HG03469 (cell line): ENCODE results near the gene AKAP8L.

Source experiments
- ATAC-seq: cut with Tn5 transposase; IDR thresholded peaks from one replicate; pipeline ENCODE4 v1.9.1; 2021; ENCODE audit warnings: mild to moderate bottlenecking, moderate library complexity, moderate number of reproducible peaks; ENCODE audit not compliant: unreplicated experiment

The AKAP8L gene

DNA sequence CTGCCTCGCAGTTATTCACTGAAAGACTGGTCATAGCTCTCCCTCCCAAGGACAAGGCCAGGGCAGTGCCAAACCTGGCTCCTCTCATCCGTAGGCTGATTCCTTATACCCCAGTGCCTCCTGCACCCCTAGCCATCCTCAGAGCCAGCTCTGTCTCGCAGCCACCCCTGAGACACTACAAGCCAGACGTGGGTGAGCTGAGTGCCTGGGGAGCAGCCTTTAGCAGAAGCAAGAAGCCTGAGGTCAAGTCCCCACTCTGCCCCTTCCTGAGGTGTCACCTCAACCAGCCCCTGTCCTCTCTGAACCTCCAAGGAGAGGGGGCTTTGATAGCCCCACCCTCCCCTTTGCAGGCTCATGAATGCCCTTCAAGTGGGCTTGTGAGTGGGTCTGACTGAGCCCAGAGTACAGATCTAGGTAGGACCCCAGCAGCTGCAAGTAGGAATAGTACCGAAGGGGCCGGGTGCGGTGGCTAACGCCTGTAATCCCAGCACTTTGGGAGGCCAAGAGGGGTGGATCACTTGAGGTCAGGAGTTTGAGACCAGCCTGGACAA, 14.8 kb upstream of the AKAP8L start:
- ATAC-seq: no peak

- ATAC-seq: no peak
Measured at GRCh38 chr19:15432629-15433518, 14.1 kb upstream of the AKAP8L start.

GRCh38 chr19:15432018-15432494, 13.3 kb upstream of the AKAP8L start:
- no peak for ATAC-seq

DNA sequence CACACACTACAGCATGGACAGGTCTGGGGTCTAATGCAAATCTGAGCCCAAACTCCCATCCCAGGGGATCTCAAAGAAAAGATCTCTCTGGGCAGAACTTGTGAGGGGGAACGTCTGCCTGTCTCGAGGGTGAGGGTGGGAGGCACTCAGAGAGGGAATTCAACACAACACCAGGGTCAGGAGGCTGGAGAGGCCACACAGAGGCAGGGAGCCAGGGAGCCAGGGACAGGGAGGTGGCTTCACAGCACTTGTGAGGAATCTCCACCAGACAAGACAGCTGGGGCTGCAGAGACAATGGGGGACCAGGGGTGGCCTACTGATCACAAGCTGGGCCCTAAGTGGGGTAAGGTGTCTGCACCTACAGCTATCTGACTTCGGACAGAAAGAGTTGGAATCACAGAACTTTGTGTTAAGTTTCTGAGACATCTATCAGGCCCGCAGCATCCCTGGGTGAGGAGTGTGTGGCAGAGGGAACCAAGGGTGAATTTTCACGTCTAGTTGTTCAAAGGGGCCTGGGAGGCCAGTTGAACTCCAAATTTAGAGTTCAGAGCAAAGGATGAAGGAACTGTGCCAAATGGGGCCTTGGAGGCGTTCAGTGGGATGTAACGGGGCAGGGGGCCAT, 12.7 kb upstream of the AKAP8L start:
- no peak for ATAC-seq

DNA sequence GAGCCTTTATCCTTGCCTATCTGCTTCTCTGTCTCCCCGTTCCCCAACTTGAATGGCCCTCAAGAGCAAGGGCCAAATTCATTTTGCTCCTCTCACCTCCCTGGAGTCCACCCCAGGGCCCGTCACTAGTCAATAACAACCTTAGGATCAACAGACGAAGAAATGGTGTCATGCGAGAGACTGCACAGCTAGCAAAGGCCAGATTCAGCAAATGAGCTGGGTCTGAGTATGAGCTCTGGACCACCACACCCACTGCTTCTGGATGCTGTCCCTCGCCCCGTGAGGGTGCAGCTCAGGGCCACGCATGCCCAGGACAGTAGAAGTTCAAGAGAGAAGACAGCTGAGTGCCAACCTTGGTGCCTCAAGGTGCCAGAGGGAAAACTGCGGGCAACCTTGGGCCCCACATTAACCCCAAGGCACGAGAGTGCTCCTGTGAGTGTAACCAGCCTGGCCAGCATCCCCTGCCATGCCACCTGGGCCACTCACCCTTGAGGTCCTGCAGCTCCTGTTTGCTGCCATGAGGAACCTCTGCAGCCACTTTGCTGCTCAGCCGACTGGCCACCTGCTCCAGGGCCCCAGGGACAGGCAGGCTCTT, 11.8 kb upstream of the AKAP8L start:
- no peak for ATAC-seq

- no peak for ATAC-seq
Measured at GRCh38 chr19:15429825-15430467, 11.2 kb upstream of the AKAP8L start.

DNA sequence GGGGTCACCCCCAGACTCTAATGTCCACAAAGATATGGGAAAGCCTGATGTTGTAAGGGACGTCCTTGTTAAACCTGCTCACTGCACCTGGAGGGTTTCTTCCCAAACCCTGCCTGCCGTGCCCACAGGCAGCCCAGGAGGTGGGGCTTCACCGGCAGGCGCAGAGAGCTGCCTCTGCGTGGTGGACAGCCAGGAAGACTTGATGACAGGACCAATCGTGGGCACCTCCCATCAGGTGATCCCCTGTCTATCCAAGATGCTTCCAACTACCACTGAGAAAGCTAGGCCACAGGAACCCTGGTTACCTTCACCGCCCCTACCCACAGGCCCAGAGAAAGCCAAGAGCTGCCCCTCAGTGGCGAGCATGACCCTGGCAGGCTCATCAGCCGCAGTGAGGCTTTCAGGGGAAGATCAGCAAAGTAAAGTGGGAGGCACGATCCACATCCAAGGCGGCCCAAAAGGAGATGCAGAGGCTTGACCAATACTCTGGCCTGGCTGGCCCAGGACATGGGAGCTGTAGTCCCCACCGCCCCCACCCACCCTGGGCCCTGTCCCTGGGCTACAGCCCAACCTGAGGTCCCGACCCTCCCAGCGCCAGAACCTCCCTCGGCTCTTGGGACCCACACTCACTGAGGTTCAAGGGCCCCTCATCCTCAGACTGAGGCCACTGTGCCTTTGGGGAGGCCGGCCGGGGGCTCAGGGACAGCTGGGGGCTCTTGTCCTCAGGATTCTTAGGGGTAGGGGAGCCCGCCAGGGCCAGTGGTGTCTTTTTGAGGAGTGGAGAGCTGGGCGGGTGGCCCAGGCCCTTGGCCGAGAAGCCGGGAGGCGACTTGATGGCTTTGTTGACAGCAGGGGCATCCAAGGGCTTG, 10.4 kb upstream of the AKAP8L start:
- ATAC-seq: no peak

DNA sequence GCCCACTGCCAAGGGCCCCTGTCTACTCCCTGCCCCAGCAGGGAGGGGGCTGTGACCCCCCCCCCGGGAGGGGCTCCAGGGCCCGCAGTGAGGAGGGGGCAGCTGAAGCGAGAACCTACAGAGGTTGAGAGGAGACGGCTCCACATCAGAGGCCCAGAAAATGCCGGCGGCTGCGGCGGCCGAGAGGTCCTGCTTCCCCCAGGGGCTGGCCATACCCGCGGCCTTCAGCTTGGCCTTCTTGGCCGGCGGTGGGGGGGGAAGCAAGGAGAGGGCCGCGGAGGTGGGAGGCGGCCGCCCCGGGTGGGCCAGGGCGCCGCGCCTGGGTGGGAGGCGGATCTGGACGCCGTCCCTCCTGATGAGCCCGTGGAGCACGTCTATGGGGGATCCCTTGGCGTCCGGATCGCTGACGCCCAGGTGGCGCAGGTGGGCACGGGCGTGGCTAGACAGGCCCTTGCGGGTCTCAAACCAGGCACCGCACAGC, 9.2 kb upstream of the AKAP8L start:
- no peak for ATAC-seq

DNA sequence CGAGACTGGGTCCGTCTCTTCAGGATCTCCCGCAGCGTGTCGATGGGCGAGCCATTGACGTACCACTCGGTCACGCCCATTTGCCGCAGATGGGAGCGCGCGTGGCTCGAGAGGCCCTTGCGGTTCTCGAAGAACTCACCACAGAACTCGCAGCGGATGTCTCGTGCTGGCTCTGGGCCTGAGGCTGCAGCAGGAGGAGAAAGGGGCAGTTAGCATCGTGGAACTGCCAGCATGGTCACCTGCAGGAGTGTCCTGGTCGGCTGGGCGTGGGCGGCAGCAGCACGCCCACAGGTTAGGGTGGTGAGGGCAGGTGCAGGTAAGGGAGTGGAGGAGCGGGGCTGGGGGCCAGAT, 8.5 kb upstream of the AKAP8L start:
- no peak for ATAC-seq

DNA sequence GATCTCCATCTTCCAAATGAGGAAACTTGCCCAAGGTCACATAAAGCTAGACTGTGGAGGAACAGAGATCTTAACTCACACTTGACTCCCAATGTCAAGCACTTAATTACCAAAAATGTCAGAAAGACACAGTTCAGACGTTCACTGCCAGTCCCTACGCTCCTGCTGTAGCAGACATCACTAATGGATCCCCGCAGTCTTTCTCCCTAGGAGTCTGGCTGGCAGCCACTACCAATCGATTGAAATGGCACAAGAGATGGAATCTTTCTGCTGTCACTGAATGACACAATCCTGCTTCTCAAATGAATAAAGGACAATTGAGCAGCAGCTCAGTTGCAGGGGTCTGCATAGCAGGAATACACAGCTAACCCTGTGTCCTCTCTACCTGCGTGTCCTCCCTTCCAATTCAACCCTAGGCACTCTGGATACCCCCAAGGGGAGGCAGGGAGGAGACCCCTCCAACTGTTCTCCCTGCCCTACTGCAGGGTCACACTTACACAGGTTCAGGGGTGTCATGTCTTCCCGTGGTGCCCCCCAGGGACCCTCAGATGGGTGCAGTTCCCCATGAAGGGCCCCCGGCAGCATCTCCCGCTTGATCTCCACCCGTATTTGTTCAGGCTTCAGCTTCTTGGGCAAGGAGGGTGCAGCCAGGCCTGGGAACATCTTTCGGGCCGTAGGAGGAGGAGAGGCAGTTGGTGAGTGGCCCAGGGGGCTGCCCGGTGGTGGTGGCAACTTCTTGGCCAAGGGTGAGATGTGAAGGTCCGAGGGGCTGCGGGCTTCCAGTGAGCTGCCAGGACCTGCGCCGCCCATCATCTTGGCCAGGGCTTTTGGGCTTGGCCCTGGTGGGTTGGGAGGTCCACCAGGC, 7.9 kb upstream of the AKAP8L start:
- ATAC-seq: no peak

GRCh38 chr19:15425321-15425950, 6.6 kb upstream of the AKAP8L start:
- ATAC-seq: no peak

GRCh38 chr19:15424692-15425272, 6.0 kb upstream of the AKAP8L start:
- no peak for ATAC-seq

DNA sequence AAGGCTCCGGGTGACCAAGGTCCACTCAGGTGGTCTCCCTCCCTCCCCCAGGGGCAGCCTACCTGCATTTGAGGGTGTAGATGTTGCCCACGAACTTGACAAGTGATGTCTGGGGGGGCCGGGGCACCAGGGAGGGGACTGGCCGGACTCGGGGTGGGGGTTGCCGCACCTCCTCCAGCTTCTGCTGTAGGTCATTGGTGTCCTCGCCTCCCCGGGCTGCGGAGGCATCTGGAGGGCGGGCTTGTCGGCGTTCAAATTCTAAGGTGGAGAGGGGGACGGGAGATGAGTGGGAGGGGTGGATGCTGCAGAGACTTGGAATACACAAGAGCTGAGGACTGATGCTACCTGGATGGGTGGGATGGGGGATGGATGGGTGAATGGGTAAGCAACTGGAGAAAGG, 5.3 kb upstream of the AKAP8L start:
- no peak for ATAC-seq

DNA sequence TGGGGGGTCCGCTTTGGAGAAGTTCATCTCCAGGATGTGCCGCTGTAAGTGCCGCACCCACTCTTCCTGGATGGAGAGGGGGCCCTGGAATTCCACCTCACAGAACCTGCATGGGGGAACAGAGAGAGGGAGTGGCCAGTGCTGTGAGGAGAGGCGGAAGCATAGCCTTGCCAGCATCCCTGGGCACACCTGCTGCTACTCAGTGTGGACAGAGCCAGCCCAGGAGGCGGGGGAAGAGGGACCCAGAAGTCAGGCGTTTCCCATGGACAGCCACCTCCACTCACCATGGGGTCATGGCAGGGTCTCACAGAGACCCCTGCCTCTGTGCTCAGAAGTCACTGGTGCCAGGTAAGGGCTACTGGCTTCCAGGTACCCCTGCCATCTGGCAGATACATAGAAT, 4.3 kb upstream of the AKAP8L start:
- ATAC-seq: no peak

GRCh38 chr19:15422296-15423075, 3.7 kb upstream of the AKAP8L start:
- no peak for ATAC-seq

- no peak for ATAC-seq
Measured at GRCh38 chr19:15421721-15422260, 3.0 kb upstream of the AKAP8L start.

DNA sequence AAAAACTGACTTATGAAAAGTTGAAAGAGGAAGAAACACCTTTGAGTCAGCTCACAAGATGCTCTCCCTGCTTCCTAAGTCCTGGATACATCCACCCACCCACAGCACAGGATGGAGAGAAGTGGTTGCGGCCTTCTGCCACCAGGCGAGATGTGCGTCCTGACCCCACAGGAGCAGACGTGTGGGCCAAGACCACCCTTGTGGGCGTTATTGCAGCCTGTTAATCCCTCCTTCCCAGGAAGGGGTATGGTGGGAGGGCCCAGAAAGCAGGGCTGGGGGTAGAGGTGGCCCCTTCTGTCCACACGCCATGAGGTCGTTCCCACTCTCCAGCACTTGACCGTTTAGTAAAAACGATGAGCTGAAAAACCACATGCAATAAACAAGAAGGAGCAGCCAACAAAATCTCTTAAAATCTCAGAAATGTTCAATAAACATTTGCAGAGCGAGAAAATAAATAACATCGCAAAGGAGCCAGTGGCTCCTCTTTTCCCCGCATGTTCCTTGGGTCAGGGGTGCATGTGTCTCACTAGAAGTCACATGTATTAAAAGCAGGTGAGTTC, 2.4 kb upstream of the AKAP8L start:
- ATAC-seq: no peak
